GM12892 (cell line): ENCODE measurements around the gene DYNC2H1.

Source experiments
- DNase-seq: peaks from one replicate; pipeline ENCODE4 v3.0.0; 2011; ENCODE audit not compliant: insufficient read length
- FAIRE-seq: peaks from 2 replicates; lab custom pipeline; 2011; peaks lifted over from hg19 to GRCh38; lab: Jason Lieb, UNC
- POLR2A ChIP-seq: IDR thresholded peaks from 2 replicates; pipeline ENCODE4 v1.6.1; 2011; ENCODE audit warnings: low read depth, low read length, control low read depth
- POLR2AphosphoS5 ChIP-seq: IDR thresholded peaks from 2 replicates; pipeline ENCODE4 v1.6.1; 2011; ENCODE audit warnings: low read depth, low read length, control low read depth
- TAF1 ChIP-seq: IDR thresholded peaks from 2 replicates; pipeline ENCODE4 v1.6.1; 2011; ENCODE audit warnings: low read depth, mild to moderate bottlenecking, control low read depth, low read length, borderline replicate concordance

The DYNC2H1 gene

GRCh38 chr11:103529181-103529684 is 420.0 kb downstream of the DYNC2H1 start:
- no peak for DNase-seq
- TF ChIP-seq POLR2A (no peak), POLR2AphosphoS5 (no peak), TAF1 (no peak)
- FAIRE-seq: no peak
